HG03565 (cell line): ENCODE data around the gene ZNF546.

ENCODE experiments used
- ATAC-seq: cut with Tn5 transposase; IDR thresholded peaks from one replicate; pipeline ENCODE4 v1.9.1; 2021; ENCODE audit warnings: mild to moderate bottlenecking, moderate library complexity; ENCODE audit not compliant: unreplicated experiment

The ZNF546 gene

DNA sequence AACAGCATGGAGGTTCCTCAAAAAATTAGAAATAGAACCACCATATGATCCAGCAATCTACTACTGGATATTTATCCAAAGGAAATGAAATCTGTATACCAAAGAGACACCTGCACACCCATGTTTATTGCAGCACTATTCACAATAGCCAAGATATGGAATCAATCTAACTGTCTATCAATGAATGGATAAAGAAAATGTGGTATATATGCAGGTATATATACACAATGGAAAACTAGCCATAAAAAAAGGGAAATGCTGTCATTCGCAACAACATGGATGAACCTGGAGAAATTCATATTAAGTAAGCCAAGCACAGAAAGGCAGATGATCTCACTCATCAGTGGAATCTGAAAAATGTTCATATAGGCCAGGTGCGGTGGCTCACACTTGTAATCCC is 56.6 kb downstream of the ZNF546 start:
- no peak for ATAC-seq

DNA sequence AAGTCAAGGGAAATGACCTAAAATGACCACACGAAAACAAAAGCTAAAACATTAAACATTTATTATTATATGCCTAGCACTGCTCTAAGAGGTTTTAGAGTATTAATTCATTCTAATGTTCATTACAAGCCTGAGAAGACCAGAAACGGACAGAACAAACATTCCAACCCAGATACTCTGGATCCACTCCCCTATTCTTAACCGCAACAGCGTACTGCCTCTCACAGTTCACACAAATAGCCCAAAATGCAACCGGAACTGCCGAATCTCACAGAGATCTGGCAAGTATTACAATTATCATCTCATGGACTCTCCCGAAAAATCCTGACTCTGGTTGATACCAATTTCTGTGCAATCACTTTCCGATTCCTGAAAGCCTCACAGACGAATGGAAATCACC is 57.8 kb downstream of the ZNF546 start:
- ATAC-seq = no peak

DNA sequence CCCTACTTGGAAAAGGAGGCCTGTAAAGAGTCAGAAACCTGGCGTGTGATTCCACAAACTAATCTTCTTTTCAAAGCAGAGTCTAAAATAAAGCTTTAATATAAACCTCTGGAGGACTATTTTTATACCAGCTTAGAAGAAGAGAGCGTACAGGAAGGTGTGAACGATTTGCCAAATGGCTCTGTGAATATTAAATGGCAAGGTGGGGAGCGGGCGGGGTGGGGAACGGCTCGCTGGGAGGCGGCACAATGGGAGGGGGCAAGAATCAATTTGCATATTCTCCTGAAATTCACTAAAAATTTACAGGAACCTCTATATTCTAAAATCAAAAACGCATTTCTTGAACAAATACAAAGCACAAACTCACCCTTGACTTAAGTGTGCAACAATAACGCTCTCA is 58.2 kb downstream of the ZNF546 start:
- ATAC-seq = no peak

DNA sequence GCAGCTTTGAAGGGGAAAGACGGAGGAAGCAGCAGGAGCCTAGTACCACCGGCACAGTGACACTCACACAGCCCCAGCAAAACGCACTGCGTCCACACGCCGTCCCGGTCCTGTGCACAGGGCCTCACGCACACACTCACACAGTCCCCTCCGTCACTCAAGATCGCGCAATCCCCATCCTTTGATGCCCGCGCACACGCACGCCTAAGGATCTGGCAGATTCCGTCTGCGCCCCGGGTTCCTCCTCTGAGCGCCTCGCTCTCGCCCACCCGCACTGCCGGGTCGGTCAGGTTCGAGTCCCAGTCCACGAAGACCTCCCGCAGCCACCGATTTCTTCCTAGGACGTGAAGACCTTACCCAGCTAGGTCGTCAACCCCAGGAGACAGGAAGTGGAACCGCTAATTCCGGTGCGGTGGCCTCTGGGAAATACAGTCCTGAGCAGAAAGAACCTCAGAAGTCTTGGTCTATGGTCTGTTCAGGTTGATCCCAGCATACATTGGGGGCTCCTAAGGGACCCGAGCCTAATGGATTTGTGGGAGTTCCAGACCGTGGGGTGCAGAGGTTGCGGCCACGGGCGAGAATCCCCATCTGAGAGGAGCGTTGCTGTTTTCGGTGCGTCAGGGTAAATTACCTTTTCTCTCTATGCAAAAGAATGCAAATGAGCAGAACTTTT is 59.1 kb downstream of the ZNF546 start, which contains the start of gene ZNF780B:
ZNF780B (minus strand) TSS at position 400 of the 673 bp plus-strand sequence. CDS start 5,899 bp downstream, outside the sequence.
- ATAC-seq = peak; percentile 70

DNA sequence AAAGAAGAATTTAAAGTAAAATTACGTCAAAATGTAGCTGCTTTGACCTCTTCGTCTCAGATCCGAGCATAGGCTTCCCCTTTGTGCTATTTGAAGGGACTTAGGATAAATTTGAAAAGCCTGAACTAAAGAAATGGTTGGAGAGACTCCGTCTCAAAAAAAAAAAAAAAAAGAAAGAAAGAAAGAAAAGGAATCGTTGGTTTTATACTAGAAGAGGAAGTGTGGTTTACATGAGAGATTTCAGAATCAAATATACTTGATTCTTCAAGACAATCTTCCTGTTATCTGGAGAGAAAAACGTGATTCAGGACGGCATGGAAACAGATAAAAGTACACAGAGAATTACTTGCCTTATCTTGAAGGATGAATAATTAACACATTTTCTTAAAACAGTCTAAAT is 59.6 kb downstream of the ZNF546 start:
- ATAC-seq = no peak

DNA sequence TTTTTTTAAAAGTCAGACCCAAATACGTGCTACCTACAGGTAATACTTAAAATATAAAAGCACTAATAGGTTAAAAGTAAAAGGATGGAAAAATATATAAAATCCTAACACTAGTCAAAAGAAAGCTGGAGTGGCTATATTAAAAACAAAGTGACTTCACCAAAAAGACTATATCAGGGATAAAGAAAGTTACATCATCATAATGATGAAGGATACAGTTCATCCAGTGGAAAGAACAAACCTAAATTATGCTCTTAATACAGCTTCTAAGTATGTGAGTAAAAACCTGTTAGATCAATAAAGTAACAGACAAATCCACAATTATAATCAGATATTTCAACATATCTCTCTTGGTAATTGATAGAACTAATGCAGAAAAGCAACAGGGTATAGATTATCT is 60.3 kb downstream of the ZNF546 start:
- ATAC-seq = no peak

DNA sequence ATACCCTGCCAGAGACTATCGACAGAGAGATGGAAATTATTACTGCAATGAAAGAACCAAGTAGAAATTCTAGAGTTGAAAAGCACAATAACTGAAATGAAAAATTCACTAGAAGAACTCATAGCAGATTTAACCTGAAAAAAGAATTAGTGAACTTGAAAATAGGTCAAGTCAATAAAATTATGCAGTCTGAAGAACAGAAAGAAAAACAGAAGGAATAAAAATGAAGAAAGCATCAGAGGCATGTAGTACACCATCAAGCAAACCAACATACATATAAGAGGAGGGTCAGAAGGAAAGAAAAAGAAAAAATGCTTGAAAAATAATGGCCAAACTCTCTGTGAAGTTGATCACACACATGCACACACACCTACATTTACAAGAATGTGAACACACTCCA is 62.8 kb downstream of the ZNF546 start:
- no peak for ATAC-seq

DNA sequence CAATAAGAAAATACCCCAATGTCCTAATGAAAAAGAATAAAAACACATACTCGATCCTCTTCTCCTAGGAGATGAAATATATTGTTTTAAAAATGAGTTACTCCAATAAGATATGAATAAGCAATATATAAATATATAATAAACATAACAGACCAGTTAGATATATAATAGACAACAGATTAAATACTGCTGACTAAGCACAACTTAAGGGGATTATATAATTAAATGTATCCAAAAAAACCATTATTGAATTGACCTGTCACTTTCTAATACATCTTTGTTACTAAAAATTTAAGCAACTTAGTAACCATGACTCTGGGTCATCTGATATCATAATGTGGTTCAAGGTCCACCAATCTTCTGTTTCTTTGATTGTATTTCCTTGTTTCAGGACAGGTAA is 73.2 kb downstream of the ZNF546 start:
- ATAC-seq = no peak
